Stimulated activated naive CD4-positive, alpha-beta T cell (primary cell): ENCODE results near the gene RUSF1.
"Not testable (repeated sequence)": the region's sequence is repeated elsewhere in the genome, so short reads cannot be mapped to it uniquely, and the experiment has no call there.

Experiments used
- DNase-seq, 6 experiments: peaks; one replicate each; lab custom pipeline; 2025; lab: John Stamatoyannopoulos, UW

RUSF1 gene

GRCh38 chr16:31487071-31487719, 21.0 kb downstream of the RUSF1 start:
- DNase-seq, result no peak

DNA sequence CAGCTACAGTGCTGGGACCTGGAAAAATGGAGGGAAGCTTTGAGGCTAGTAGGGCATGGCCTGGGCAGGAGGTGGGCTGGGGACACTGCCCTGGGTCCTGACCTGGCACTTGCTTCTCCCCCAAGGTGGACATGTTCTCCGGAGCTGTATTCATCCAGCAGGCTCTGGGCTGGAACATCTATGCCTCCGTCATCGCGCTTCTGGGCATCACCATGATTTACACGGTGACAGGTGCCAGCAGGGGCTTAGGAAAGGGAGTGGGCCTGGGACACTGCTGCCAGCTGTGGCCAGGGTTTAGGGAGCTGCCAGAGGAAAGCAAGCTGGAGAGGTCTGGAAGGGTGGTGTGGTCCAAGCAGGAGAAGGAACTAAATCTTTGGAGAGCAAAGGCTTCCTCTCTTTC, 22.1 kb downstream of the RUSF1 start:
- no peak for DNase-seq

DNA sequence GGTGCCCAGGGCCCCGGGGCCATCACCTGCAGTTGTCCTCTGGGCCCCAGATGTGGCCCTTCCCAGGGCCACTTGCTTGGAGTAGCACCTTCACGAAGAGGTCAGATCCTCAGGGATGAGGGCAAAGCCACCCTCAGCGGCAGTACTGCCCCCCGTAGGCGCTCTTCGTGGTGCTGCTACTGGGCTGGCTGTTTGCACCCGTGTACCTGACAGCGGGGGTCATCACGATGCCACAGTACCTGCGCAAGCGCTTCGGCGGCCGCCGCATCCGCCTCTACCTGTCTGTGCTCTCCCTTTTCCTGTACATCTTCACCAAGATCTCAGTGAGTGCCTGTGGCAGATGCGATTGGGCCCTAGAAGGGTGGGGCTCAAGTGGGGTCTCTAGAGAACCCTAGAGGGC, 22.6 kb downstream of the RUSF1 start:
- DNase-seq, result no peak

DNA sequence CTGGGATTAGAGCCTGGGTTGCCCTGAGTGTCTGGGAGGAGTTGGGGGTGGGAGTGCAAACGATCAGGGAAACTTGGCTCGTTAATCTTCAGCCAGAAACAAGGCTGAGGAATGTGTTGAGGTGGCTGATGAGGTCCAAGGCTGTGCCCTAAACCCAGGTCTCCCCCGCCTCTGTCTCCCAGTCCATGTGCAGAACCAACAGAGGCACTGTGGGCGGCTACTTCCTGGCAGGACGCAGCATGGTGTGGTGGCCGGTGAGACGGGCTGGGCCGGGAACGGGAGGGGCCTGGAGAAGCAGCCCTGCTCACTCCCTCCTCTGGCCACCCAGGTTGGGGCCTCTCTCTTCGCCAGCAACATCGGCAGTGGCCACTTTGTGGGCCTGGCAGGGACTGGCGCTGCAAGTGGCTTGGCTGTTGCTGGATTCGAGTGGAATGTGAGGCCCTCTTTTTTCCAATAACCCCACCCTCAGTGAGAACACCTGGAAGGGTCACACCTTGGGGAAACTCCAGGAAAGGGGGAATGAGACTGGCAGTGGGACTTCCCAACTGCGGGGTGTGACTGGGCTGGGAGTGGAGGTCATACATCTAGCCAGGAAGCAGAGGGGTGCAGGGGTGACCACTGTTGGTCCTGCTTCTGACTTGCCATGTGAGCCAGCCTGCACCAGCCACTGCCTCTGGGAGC, 23.6 kb downstream of the RUSF1 start:
- no peak for DNase-seq

- DNase-seq, result not testable (repeated sequence)
Observed at GRCh38 chr16:31484048-31484447, 24.1 kb downstream of the RUSF1 start.

DNA sequence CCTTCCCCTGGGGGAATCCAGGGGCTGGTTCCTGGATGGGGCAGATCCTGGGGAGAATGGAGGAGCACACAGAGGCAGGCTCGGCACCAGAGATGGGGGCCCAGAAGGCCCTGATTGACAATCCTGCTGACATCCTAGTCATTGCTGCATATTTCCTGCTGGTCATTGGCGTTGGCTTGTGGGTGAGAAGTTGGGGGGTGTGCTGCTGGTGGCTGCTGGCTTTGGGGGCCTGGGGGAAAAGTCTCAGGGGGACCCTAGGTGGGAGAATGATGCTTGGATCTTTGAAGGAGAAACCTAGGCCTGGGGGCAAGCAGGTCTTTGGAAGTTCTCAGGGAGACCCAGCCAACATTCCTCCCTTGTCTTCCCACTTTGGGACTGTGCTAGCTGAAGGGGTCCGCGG, 25.1 kb downstream of the RUSF1 start, which contains the start of gene SLC5A2:
Gene SLC5A2, plus strand, starts transcription at position 43 of the 400 bp plus-strand sequence. Its CDS starts 14 bp downstream, at position 57.
- DNase-seq, result no peak

DNA sequence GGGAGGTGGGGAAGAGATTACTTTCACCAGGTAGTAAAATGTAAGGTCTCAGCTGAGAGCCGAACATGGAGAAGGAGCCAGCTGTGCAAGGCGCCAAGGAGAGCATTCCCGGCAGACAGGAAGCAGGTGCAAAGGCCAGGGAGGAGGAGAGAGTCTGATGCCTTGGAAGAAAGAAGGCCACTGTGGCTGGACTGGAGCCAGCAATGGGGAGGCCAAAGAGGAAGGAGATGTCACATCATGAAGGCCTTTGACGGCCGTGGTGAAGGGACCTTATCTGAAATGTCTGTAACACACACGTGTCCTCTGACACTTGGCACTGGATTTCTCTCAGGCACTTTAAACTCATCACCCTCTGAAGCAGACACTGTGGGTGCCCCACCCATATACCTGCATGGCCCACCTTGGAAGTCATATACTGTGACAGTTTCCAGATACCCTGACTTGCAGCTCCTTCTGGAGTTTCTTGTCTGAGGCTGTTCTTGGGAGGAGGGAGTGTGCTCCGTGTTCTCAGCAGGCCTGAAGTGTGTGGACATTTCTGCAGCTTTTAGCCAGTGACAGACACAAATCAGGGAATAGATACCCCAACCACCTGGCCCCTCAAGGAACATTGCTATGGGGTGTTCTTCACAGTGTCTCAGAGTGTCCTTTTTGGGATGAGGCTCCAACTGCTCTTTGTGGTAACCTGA, 27.2 kb downstream of the RUSF1 start:
- no peak for DNase-seq

GRCh38 chr16:31479751-31480150, 28.4 kb downstream of the RUSF1 start:
- no peak for DNase-seq

DNA sequence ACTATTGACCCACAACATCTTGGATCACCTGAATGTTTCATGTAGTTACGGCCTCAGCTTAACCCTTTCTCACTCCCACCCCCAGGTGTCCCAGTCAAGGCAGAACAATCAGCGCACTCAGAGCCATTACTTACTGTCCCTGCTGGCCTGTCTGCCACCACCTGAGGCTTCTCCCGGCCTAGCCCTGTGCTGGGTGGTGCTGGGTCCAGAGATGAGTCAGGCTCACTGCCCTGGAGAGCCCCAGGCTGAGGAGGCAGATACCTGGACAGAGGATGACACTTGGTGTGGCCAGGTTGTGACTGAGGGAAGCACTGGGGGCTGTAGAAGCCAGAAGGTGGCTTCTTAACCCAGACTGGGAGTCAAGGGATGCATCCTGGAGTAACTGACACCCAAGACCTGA, 29.2 kb downstream of the RUSF1 start:
- DNase-seq, result no peak

DNA sequence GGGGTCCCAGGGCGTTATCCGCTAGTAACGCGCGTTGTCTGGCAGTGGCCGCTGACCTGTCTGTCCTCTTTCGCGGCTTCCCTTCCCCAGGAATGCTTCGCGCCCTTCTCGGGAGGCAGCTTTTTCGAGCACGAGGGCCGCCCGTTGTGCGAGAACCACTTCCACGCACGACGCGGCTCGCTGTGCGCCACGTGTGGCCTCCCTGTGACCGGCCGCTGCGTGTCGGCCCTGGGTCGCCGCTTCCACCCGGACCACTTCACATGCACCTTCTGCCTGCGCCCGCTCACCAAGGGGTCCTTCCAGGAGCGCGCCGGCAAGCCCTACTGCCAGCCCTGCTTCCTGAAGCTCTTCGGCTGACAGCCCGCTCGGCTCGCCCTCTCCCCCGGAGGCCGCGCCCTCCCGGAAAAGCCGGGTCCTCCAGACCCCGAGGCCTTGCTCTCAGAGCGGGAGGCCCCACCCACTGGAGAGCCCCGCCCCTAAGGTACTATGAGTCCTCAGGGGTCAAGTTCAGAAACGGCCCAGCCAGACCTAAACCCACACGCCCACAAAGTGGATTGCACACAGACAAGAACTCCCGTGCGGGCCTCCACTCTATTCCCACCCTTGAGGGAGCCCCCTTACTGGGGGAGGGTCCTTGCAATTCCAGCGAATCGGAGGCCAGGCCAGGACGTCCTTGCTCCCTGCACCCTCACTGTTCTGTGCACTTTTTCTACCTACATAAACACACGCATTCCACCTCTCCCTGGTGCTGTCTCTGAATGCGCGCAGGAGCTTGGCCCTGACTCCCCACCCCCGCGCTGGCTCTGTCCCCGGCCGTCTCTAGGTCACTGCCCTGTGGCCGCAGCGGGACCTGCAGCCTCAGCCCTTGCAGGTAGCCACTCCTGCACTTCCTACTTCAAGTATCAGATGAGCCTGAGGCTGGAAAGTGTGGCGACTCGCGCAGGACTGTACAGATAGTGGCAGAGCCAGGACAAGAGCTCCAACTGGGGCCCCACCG, 30.7 kb downstream of the RUSF1 start:
- DNase-seq, result peak in 2 of 6 experiments; percentile 36 to 47

GRCh38 chr16:31476303-31477219, 31.6 kb downstream of the RUSF1 start:
- peak; percentile 73 to 87 (median 84) for DNase-seq

DNA sequence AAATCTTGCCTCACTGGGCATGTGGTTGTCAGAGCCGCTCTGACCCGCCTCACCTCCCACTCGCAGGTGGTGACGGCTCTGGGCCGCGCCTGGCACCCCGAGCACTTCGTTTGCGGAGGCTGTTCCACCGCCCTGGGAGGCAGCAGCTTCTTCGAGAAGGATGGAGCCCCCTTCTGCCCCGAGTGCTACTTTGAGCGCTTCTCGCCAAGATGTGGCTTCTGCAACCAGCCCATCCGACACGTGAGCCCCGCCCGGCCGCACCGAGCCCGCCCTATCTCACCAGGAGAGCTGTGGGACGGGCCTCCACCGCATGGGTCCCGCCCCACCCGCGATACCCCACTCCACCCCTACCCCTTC, 32.3 kb downstream of the RUSF1 start:
- DNase-seq, result peak in 2 of 6 experiments; percentile 16 to 36

DNA sequence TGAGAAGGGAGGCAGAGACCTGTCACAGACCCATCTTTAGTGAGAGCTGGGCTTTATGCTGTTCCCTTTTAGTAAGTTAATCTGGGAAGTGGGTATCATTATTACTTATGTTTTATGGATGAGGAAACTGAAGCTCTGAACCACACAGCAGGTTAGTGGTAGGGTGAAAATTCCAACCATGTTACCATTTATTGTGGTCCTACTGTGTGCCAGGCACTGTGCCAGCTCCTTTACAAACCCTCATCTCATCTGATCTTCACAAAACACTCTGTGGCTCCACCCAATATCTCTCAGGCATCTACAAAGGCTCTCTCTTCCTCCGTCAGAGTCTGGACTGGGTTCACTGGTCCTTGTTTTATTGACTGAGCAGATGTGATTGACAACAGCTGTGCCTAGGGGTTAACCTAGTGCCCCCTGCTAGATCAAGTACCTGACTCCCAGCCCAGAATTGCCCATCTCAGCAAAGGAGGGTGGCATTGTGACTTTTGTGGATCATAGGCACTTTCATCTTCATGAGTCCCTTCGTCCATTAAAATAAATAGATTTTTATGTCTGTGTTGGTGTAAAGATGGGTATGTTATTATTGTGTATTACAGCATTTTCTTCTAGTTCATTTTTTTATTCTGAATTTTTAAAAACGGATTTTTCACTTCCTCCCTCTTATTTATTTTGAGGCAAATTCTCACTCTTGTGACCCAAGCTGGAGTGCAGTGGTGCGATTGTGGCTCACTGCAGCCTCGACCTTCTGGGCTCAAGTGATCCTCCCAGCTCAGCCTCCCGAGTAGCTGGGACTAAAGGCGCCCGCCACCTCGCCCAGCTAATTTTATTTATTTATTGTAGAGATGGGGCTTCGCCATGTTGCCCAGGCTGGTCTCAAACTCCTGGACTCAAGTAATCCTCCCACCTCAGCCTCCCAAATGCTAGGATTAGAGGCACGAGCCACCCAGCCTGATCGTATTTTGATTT, 33.1 kb downstream of the RUSF1 start:
- DNase-seq, result no peak

- no peak for DNase-seq
Observed at GRCh38 chr16:31474173-31474714, 33.9 kb downstream of the RUSF1 start.

- DNase-seq, result no peak
Observed at GRCh38 chr16:31473264-31473984, 34.8 kb downstream of the RUSF1 start.

GRCh38 chr16:31472709-31473203, 35.4 kb downstream of the RUSF1 start:
- peak in 5 of 6 experiments; percentile 11 to 28 (median 24) for DNase-seq

GRCh38 chr16:31471875-31472708, 36.1 kb downstream of the RUSF1 start, which contains the start of gene TGFB1I1:
Gene TGFB1I1 (plus strand): TSS chr16:31472152. CDS start chr16:31472189, 37 bp downstream.
- no peak for DNase-seq
